Endometrial microvascular endothelial cells (primary cell): ENCODE measurements around the gene RBP2. TPM values are rescaled to one million over a fixed set of nuclear protein-coding genes. Genes with fewer than 3 reads are reported as not detected.

Experiments
- in situ Hi-C: cut with HindIII; loops from 2 replicates; pipeline ENCODE4 v1.10.0; 2017; ENCODE audit warnings: low sequenced_read_pairs, low pct_unique_long_range_greater_than_20kb; ENCODE audit errors: inconsistent ontology term
- total RNA-seq: library from RNA; depleted of rRNA; stranded (reverse); fragments of >200 nt; gene quantifications from one replicate; pipeline ENCODE4 v1.2.3, GENCODE V29; 2015; ENCODE audit errors: inconsistent ontology term

Gene RBP2
- total RNA-seq, result not detected

GRCh38 chr3:139476348-139476747, at the start of gene RBP2:
RBP2 (minus strand) TSS chr3:139476516; CDS start chr3:139476459, 57 bp downstream.
- in situ Hi-C loops, result no loop called here

GRCh38 chr3:139524841-139525636, 48.7 kb upstream of the RBP2 start:
- in situ Hi-C loops, result no loop called here

GRCh38 chr3:139523718-139524117, 47.4 kb upstream of the RBP2 start:
- in situ Hi-C loops, result no loop called here

- in situ Hi-C loops, result no loop called here
These were observed 46.9 kb upstream of the RBP2 start for GRCh38 chr3:139523166-139523565.

GRCh38 chr3:139522421-139522820, 46.1 kb upstream of the RBP2 start:
- in situ Hi-C loops, result no loop called here

GRCh38 chr3:139521816-139522215, 45.5 kb upstream of the RBP2 start:
- in situ Hi-C loops, result no loop called here

GRCh38 chr3:139521144-139521543, 44.8 kb upstream of the RBP2 start:
- in situ Hi-C loops, result no loop called here

GRCh38 chr3:139519998-139520737, 43.9 kb upstream of the RBP2 start:
- in situ Hi-C loops, result no loop called here

- in situ Hi-C loops, result no loop called here
These were observed 42.9 kb upstream of the RBP2 start for GRCh38 chr3:139518926-139519842.

GRCh38 chr3:139518306-139518705, 42.0 kb upstream of the RBP2 start:
- in situ Hi-C loops, result no loop called here

- in situ Hi-C loops, result no loop called here
These were observed 41.2 kb upstream of the RBP2 start for GRCh38 chr3:139517321-139518065.

- in situ Hi-C loops, result no loop called here
These were observed 38.4 kb upstream of the RBP2 start for GRCh38 chr3:139514741-139515140.

GRCh38 chr3:139509631-139510030, 33.3 kb upstream of the RBP2 start:
- in situ Hi-C loops, result no loop called here

GRCh38 chr3:139506766-139507165, 30.4 kb upstream of the RBP2 start:
- in situ Hi-C loops, result no loop called here

GRCh38 chr3:139505829-139506386, 29.6 kb upstream of the RBP2 start:
- in situ Hi-C loops, result no loop called here

GRCh38 chr3:139499536-139499935, 23.2 kb upstream of the RBP2 start:
- in situ Hi-C loops, result no loop called here

- in situ Hi-C loops, result no loop called here
These were observed 17.6 kb upstream of the RBP2 start for GRCh38 chr3:139493826-139494385.

GRCh38 chr3:139491966-139492365, 15.7 kb upstream of the RBP2 start:
- in situ Hi-C loops, result no loop called here
